ENCODE measurements around the gene SMKR1.

Gene SMKR1

DNA sequence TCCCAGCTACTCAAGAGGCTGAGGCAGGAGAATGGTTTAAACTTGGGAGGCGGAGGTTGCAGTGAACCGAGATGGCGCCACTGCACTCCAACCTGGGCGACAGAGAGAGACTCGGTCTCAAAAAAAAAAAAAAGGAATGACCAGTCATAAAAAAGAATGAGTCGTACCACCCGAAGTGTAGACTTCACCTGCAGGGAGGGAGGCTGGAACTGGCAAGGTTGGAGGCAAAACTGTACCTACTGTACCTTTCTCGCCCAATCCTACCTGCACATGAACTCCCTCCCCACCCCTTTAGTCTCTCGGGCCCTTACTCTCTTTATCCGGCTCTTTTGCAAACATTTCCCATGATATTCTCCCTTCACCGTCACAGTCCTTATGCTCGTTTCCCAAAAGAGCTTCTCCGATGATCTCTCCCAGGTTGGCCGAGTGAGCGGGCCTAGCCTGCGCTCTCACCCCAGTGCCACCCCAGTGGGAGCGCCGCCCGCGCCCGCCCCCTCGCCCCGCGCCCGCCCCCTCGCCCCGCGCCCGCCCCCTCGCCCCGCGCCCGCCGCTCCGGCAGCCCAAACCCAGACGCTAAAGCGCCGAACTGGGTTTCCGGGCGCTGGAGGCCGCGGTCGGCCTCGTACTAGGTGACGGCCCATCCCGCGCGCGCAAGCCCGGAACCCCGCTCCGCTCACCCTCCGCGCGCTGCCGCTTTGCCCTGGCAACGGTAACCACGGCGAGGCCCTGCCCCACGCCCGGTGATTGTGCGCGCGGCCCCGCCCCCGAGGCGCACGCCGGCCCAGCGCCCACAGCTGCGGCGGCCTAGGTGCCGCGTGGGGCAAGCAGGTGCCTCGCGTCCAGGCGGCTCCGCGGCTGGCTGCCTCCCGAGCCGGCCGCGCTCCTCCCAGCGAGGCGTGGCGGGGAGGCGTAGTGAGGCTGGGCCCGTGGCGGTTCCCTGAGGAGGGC, at the start of gene SMKR1:
SMKR1 (plus strand) TSS at position 772 of the 948 bp plus-strand sequence. CDS start 294 bp downstream, outside the sequence.
- Histone ChIP-seq H3K36me3 (ENCODE audit: control insufficient read depth, insufficient read depth, low read length) (no peaks in the 10 kb centered on the region), H3K4me3 (ENCODE audit: low read depth, low read length) (peak within 1 kb of the TSS; percentile 69), H3K9ac (ENCODE audit: low read depth, low read length) (no peak within 1 kb of the TSS), H3K27ac (ENCODE audit: low read depth, low read length) (no peak within 1 kb of the TSS), H3K4me1 (ENCODE audit: control insufficient read depth, insufficient read depth, low read length) (peaks cover 4% of the 10 kb centered on the region), H3K9me3 (ENCODE audit: control insufficient read depth, insufficient read depth, low read length) (no peaks in the 10 kb centered on the region), H3K27me3 (ENCODE audit: control insufficient read depth, insufficient read depth, low read length) (peaks cover 36% of the 10 kb centered on the region)

DNA sequence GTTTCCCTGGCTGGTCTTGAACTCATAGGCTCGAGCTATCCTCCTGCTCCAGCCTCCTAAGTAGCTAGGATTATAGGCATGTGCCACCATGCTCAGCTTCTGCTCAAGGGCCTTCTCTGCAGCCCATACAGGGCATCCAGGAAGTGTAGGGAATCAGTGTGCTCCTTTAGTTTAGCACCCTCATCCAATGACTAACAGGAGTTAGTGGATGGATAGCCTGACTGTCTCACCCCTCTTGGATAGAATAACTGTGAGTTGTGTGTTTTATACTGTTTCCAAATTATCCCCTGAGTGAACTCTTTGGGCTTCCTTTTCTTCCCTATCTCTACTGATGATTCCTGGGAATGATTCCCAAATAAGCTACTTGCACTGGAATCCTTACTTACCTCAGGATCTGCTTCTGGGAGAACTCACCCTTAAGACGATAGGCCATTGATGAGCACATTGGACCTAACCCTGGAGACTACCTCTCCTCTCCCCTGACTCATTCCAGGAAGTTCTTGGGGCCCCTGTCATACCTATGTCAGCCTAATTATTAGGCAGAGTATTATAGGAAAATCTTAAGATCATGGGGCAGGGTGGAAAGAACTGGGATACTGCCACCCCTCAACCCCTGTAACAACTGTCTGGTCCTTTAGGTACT, 49.6 kb upstream of the SMKR1 start:
- H3K9ac ChIP-seq (ENCODE audit: low read depth, low read length): no peak overlapping the region
- peaks cover 45% of the 10 kb centered on the region for H3K36me3 ChIP-seq (ENCODE audit: control insufficient read depth, insufficient read depth, low read length)
- H3K4me3 ChIP-seq (ENCODE audit: low read depth, low read length): no peak overlapping the region
- H3K27me3 ChIP-seq (ENCODE audit: control insufficient read depth, insufficient read depth, low read length): no peaks in the 10 kb centered on the region
- H3K27ac ChIP-seq (ENCODE audit: low read depth, low read length): no peak overlapping the region
- no peaks in the 10 kb centered on the region for H3K4me1 ChIP-seq (ENCODE audit: control insufficient read depth, insufficient read depth, low read length)
- H3K9me3 ChIP-seq (ENCODE audit: control insufficient read depth, insufficient read depth, low read length): no peaks in the 10 kb centered on the region

DNA sequence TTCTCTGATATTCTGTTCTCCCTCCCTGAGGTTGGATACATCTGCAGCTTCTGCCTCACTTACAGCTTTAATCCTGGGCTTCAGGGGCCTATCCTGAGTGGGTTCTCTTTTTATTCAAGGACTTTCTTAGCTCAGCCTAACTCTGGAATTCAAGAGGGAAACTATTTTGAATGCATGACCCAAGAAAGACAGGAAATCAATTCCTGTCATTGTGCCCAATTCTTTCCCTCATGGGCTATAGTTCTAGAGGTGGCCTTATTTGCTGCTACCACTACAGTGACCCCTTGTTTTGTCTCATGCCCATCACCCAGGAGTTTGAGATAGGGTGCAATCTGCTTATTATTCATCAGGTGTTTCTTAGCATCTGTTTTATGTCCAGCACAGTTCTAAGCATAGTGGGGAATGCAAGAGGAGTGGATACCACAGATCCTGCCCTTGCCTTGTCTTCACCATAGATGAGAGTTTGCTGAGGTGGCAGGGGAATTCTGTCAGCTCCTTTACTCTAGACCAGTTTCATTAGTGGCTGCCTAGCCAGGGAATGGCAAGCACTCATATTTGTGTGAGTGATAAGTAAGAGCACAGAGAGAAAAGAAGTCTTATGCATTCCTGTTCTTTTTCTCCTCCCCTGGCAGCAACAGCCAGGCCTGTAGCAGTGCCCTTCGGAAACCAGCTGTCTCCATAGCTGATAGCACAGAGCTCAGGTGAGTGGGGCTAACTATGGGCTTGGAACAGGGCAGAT, 48.7 kb upstream of the SMKR1 start:
- H3K27ac ChIP-seq (ENCODE audit: low read depth, low read length): peak overlapping the region; percentile 64
- H3K36me3 ChIP-seq (ENCODE audit: control insufficient read depth, insufficient read depth, low read length): peaks cover 55% of the 10 kb centered on the region
- no peak overlapping the region for H3K9ac ChIP-seq (ENCODE audit: low read depth, low read length)
- no peak overlapping the region for H3K4me3 ChIP-seq (ENCODE audit: low read depth, low read length)
- no peaks in the 10 kb centered on the region for H3K4me1 ChIP-seq (ENCODE audit: control insufficient read depth, insufficient read depth, low read length)
- no peaks in the 10 kb centered on the region for H3K27me3 ChIP-seq (ENCODE audit: control insufficient read depth, insufficient read depth, low read length)
- no peaks in the 10 kb centered on the region for H3K9me3 ChIP-seq (ENCODE audit: control insufficient read depth, insufficient read depth, low read length)

DNA sequence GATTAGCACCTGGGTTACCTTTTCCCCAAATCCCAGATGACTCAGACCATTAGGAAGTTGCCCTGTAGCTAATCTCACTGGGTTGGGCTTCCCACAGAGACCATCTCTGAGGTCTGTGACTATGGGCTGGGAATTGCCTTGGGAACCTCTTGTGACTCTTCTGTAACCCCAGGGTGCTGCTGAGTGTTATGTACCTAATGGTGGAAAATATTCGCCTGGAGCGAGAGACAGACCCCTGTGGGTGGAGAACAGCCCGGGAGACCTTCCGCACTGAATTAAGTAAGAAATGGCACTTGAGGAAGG, 48.1 kb upstream of the SMKR1 start:
- peaks cover 60% of the 10 kb centered on the region for H3K36me3 ChIP-seq (ENCODE audit: control insufficient read depth, insufficient read depth, low read length)

DNA sequence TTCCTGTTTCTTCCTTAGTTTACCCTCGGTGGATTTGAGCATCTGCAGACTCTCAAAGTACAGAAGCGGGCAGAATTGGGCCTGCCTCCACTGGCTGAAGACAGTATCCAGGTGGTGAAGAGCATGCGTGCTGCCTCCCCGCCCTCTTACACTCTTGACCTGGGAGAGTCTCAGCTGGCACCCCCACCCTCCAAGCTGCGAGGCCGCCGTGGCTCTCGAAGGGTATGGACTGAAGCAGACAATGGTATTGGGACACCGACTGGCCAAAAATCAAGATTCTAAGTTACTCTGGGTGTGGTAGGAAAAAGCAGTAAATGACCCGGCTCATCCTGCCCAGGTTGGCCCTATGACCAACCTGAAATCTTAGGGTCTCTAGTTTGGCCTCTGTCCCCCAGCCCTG, 45.9 kb upstream of the SMKR1 start:
- Histone ChIP-seq H3K27me3 (ENCODE audit: control insufficient read depth, insufficient read depth, low read length) (no peaks in the 10 kb centered on the region), H3K9ac (ENCODE audit: low read depth, low read length) (no peak overlapping the region), H3K4me1 (ENCODE audit: control insufficient read depth, insufficient read depth, low read length) (no peaks in the 10 kb centered on the region), H3K9me3 (ENCODE audit: control insufficient read depth, insufficient read depth, low read length) (no peaks in the 10 kb centered on the region), H3K4me3 (ENCODE audit: low read depth, low read length) (no peak overlapping the region), H3K27ac (ENCODE audit: low read depth, low read length) (no peak overlapping the region), H3K36me3 (ENCODE audit: control insufficient read depth, insufficient read depth, low read length) (peaks cover 82% of the 10 kb centered on the region)

More for the DNA sequence above, 48.1 kb upstream of the SMKR1 start:
- Histone ChIP-seq H3K9ac (ENCODE audit: low read depth, low read length) (no peak overlapping the region), H3K4me3 (ENCODE audit: low read depth, low read length) (no peak overlapping the region), H3K27me3 (ENCODE audit: control insufficient read depth, insufficient read depth, low read length) (no peaks in the 10 kb centered on the region), H3K4me1 (ENCODE audit: control insufficient read depth, insufficient read depth, low read length) (no peaks in the 10 kb centered on the region), H3K27ac (ENCODE audit: low read depth, low read length) (peak overlapping the region; percentile 64), H3K9me3 (ENCODE audit: control insufficient read depth, insufficient read depth, low read length) (no peaks in the 10 kb centered on the region)

DNA sequence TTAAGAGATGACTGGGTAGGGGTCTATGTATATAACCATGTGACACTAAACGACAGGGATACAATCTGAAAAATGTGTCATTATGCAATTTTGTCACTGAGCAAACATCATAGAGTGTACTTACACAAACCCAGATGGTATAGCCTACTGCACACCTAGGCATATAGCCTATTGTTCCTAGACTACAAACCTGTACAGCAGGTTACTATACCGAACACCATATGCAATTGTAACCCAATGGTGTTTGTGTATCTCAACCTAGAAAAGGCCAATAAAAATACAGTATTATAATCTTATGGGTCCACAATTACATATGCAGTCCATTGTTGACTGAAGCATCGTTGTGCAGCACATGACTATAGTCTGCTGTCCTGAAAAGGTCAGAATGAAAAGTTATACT, 45.2 kb upstream of the SMKR1 start:
- Histone ChIP-seq H3K27ac (ENCODE audit: low read depth, low read length) (no peak overlapping the region), H3K4me1 (ENCODE audit: control insufficient read depth, insufficient read depth, low read length) (no peaks in the 10 kb centered on the region), H3K9me3 (ENCODE audit: control insufficient read depth, insufficient read depth, low read length) (no peaks in the 10 kb centered on the region), H3K9ac (ENCODE audit: low read depth, low read length) (no peak overlapping the region), H3K27me3 (ENCODE audit: control insufficient read depth, insufficient read depth, low read length) (no peaks in the 10 kb centered on the region), H3K4me3 (ENCODE audit: low read depth, low read length) (no peak overlapping the region), H3K36me3 (ENCODE audit: control insufficient read depth, insufficient read depth, low read length) (peaks cover 82% of the 10 kb centered on the region)

GRCh38 chr7:129458171-129458570, 44.2 kb upstream of the SMKR1 start:
- Histone ChIP-seq H3K4me1 (ENCODE audit: control insufficient read depth, insufficient read depth, low read length) (no peaks in the 10 kb centered on the region), H3K9me3 (ENCODE audit: control insufficient read depth, insufficient read depth, low read length) (no peaks in the 10 kb centered on the region), H3K9ac (ENCODE audit: low read depth, low read length) (no peak overlapping the region), H3K36me3 (ENCODE audit: control insufficient read depth, insufficient read depth, low read length) (peaks cover 87% of the 10 kb centered on the region), H3K27me3 (ENCODE audit: control insufficient read depth, insufficient read depth, low read length) (no peaks in the 10 kb centered on the region), H3K4me3 (ENCODE audit: low read depth, low read length) (no peak overlapping the region), H3K27ac (ENCODE audit: low read depth, low read length) (no peak overlapping the region)

DNA sequence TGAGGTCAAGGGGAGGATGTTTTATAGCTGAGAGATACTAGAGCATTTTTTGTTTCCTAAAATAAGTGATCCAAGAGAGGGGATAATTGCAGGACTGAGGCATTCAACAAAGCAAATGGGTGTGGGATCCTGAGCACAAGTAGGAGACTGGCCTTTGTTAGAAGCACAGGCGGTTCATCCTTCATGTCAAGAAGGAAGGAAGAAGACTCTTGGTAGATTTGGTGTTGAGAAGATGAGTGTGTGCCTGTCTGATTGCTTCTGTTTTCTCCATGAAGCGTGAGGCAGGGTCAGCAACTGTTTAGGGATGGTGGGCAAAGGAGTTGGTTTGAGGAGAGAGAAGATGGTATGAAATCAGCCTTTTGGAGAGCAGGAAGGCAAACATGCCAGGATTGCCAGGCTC, 40.5 kb upstream of the SMKR1 start:
- peaks cover 96% of the 10 kb centered on the region for H3K36me3 ChIP-seq (ENCODE audit: control insufficient read depth, insufficient read depth, low read length)

GRCh38 chr7:129462420-129462819, 39.9 kb upstream of the SMKR1 start:
- Histone ChIP-seq H3K36me3 (ENCODE audit: control insufficient read depth, insufficient read depth, low read length) (peaks cover 96% of the 10 kb centered on the region), H3K9me3 (ENCODE audit: control insufficient read depth, insufficient read depth, low read length) (no peaks in the 10 kb centered on the region), H3K9ac (ENCODE audit: low read depth, low read length) (no peak overlapping the region), H3K4me3 (ENCODE audit: low read depth, low read length) (no peak overlapping the region), H3K27ac (ENCODE audit: low read depth, low read length) (no peak overlapping the region), H3K4me1 (ENCODE audit: control insufficient read depth, insufficient read depth, low read length) (no peaks in the 10 kb centered on the region), H3K27me3 (ENCODE audit: control insufficient read depth, insufficient read depth, low read length) (no peaks in the 10 kb centered on the region)

More for the DNA sequence above, 40.5 kb upstream of the SMKR1 start:
- Histone ChIP-seq H3K4me1 (ENCODE audit: control insufficient read depth, insufficient read depth, low read length) (no peaks in the 10 kb centered on the region), H3K9ac (ENCODE audit: low read depth, low read length) (no peak overlapping the region), H3K9me3 (ENCODE audit: control insufficient read depth, insufficient read depth, low read length) (no peaks in the 10 kb centered on the region), H3K27me3 (ENCODE audit: control insufficient read depth, insufficient read depth, low read length) (no peaks in the 10 kb centered on the region), H3K27ac (ENCODE audit: low read depth, low read length) (no peak overlapping the region), H3K4me3 (ENCODE audit: low read depth, low read length) (no peak overlapping the region)

GRCh38 chr7:129464194-129464593, 38.1 kb upstream of the SMKR1 start:
- Histone ChIP-seq H3K9me3 (ENCODE audit: control insufficient read depth, insufficient read depth, low read length) (no peaks in the 10 kb centered on the region), H3K27ac (ENCODE audit: low read depth, low read length) (no peak overlapping the region), H3K9ac (ENCODE audit: low read depth, low read length) (no peak overlapping the region), H3K27me3 (ENCODE audit: control insufficient read depth, insufficient read depth, low read length) (no peaks in the 10 kb centered on the region), H3K4me3 (ENCODE audit: low read depth, low read length) (no peak overlapping the region), H3K4me1 (ENCODE audit: control insufficient read depth, insufficient read depth, low read length) (no peaks in the 10 kb centered on the region; the same call in 1 of the 2 replicates), H3K36me3 (ENCODE audit: control insufficient read depth, insufficient read depth, low read length) (peaks cover 95% of the 10 kb centered on the region)

All from HUES48 (cell line).